ENCODE data around the gene TNFRSF1B.
"Not testable (repeated sequence)": the region's sequence is repeated elsewhere in the genome, so short reads cannot be mapped to it uniquely, and the experiment has no call there.

GRCh38 chr1:12224092-12224491, 57.3 kb downstream of the TNFRSF1B start:
- not testable (repeated sequence) for TF ChIP-seq CTCF (conservative IDR thresholded peaks at IDR 0.05 in 1 of 2, IDR thresholded peaks at IDR 0.05 in 1 of 2; ENCODE audit: low read depth in 1 of 2, low read length in 2 of 2); EZH2 (IDR thresholded peaks at IDR 0.05; ENCODE audit: low read length, missing control alignments)

Measured in fibroblast of lung (primary cell).